Activated CD8-positive, alpha-beta T cell treated with anti-CD3 and anti-CD28 coated beads for 36 hours (primary cell): ENCODE data around the gene NR2F6. TPM values are rescaled to one million over a fixed set of nuclear protein-coding genes. Genes with fewer than 3 reads are reported as not detected.
"Not testable (repeated sequence)": the region's sequence is repeated elsewhere in the genome, so short reads cannot be mapped to it uniquely, and the experiment has no call there.

Experiments used
- ATAC-seq: fragments of 200-7000 bp; cut with Tn5 transposase; one replicate; pipeline ENCODE4 v1.10.0; 2021; ENCODE audit warnings: mild to moderate bottlenecking, moderate library complexity
- CTCF ChIA-PET: fragments of 350-600 bp; sonication (Branson Sonifier 250); formaldehyde crosslinking; loops from one replicate; lab custom pipeline; 2021; ENCODE audit warnings: antibody characterized with exemption; lab: Charles Lee
- POLR2A ChIA-PET: fragments of 350-600 bp; sonication (Branson Sonifier 250); formaldehyde crosslinking; loops from one replicate; lab custom pipeline; 2021; ENCODE audit warnings: antibody characterized with exemption; lab: Charles Lee
- DNase-seq: peaks from one replicate; pipeline ENCODE4 v3.0.0-alpha.2; 2020
- H3K27ac Mint-ChIP-seq: one replicate; pipeline ENCODE4 v1.8.0; 2021; ENCODE audit warnings: mild to moderate bottlenecking, mixed read lengths
- H3K27me3 Mint-ChIP-seq: one replicate; pipeline ENCODE4 v1.8.0; 2021; ENCODE audit warnings: mixed read lengths
- H3K36me3 Mint-ChIP-seq: one replicate; pipeline ENCODE4 v1.8.0; 2021; ENCODE audit warnings: low read depth, mixed read lengths
- H3K4me1 Mint-ChIP-seq: one replicate; pipeline ENCODE4 v1.8.0; 2021; ENCODE audit warnings: low read depth, mixed read lengths
- H3K4me3 Mint-ChIP-seq: one replicate; pipeline ENCODE4 v1.8.0; 2021; ENCODE audit warnings: mild to moderate bottlenecking, moderate library complexity, mixed read lengths
- H3K9me3 Mint-ChIP-seq: one replicate; pipeline ENCODE4 v1.8.0; 2021; ENCODE audit warnings: mixed read lengths
- intact Hi-C: fragments of 100-400 bp; cut with micrococcal nuclease; formaldehyde crosslinking; loops from one replicate; pipeline ENCODE4 v1.10.0; 2022
- total RNA-seq, 2 experiments: library from RNA; stranded (reverse); gene quantifications; one replicate each; pipeline ENCODE4 v1.2.3, GENCODE V29; 2021
- TF ChIP-seq, protein P1 (sequence below): fragments of 200-600 bp; IDR thresholded peaks from one replicate; pipeline ENCODE4 v1.8.0; 2022; ENCODE audit warnings: antibody characterized with exemption, mild to moderate bottlenecking

NR2F6 gene
- total RNA-seq, 2 experiments from 2014 or later: 7.0 TPM

DNA sequence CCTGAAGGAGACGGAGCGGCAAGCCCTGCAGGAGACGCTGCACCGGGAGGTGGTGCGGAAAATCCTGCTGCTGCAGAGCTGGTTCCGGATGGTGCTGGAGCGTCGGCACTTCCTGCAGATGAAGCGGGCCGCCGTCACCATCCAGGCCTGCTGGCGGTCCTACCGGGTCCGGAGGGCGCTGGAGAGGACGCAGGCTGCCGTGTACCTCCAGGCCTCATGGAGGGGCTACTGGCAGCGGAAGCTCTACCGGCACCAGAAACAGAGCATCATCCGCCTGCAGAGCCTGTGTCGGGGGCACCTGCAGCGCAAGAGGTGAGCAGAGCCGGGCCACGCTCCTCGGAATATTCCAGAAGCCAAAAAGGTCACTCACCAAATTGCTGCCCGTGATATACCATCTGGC is 53.0 kb downstream of the NR2F6 start:
- ChIA-PET POLR2A (interaction anchor here (0.7 to 1.7 kb wide), 3 partner anchors 8 to 33 kb away, joined by 3 to 4 read pairs (median 3); partner anchors contain the start of gene OCEL1), CTCF (no interaction called here)
- Mint-ChIP-seq H3K9me3 (no peaks in the 10 kb centered on the region), H3K27me3 (no peaks in the 10 kb centered on the region), H3K4me3 (no peak overlapping the region), H3K27ac (no peak overlapping the region), H3K4me1 (no peaks in the 10 kb centered on the region), H3K36me3 (peaks cover 35% of the 10 kb centered on the region)
- intact Hi-C loops: no loop called here
- ATAC-seq (no peak), DNase-seq (no peak)
- TF ChIP-seq, protein P1, sequence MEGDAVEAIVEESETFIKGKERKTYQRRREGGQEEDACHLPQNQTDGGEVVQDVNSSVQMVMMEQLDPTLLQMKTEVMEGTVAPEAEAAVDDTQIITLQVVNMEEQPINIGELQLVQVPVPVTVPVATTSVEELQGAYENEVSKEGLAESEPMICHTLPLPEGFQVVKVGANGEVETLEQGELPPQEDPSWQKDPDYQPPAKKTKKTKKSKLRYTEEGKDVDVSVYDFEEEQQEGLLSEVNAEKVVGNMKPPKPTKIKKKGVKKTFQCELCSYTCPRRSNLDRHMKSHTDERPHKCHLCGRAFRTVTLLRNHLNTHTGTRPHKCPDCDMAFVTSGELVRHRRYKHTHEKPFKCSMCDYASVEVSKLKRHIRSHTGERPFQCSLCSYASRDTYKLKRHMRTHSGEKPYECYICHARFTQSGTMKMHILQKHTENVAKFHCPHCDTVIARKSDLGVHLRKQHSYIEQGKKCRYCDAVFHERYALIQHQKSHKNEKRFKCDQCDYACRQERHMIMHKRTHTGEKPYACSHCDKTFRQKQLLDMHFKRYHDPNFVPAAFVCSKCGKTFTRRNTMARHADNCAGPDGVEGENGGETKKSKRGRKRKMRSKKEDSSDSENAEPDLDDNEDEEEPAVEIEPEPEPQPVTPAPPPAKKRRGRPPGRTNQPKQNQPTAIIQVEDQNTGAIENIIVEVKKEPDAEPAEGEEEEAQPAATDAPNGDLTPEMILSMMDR: no peak

DNA sequence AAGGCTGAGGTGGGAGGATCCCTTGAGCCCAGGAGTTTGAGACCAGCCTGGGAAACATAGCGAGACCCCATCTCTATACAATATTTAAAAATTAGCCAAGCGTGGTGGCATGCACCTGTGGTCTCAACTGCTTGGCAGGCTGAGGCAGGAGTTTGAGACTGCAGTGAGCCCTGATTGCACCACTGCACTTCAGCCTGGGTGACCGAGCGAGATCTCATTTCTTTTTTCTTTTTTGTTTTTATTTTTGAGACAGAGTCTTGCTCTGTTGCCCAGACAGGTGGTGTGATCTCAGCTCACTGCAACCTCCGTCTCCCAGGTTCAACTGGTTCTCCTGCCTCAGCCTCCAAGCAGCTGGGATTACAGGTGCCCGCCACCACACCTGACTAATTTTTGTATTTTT is 54.0 kb downstream of the NR2F6 start:
- peaks cover 36% of the 10 kb centered on the region for H3K36me3 Mint-ChIP-seq
- H3K4me3 Mint-ChIP-seq, DNase-seq, intact Hi-C loops, H3K9me3 Mint-ChIP-seq, H3K27ac Mint-ChIP-seq, H3K27me3 Mint-ChIP-seq, H3K4me1 Mint-ChIP-seq, CTCF ChIA-PET, ATAC-seq: not testable (repeated sequence)
- POLR2A ChIA-PET: interaction anchor here (1.7 kb wide), 1 partner anchor 9 kb away, joined by 3 read pairs; no protein-coding TSS in a partner anchor

DNA sequence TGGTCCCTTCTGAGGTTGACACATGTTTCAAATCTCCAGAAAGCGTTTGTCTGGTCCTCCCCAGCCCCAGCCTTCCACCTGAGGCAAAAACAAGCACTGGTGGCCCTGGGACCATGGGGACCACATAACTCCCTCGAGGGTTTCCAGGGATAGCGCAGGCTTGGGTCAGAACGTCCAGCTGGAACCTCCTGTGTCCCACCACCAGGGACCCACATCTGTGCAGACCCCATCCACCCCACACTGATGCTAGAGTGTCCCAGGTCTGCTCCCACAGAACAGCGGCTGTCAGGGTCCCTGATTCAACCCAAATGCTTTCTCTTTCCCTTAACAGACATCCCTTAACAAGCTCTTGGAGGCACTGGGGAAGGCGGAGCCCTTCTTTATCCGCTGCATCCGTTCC is 60.1 kb downstream of the NR2F6 start:
- ChIA-PET POLR2A (interaction anchor here (3.3 kb wide), 1 partner anchor 109 kb away, joined by 13 read pairs; no protein-coding TSS in a partner anchor), CTCF (interaction anchor here (0.6 kb wide), 1 partner anchor 20 kb away, joined by 3 read pairs; no protein-coding TSS in a partner anchor)
- DNase-seq (no peak), ATAC-seq (no peak)
- intact Hi-C loops: no loop called here
- peaks cover 20% of the 10 kb centered on the region for H3K4me1 Mint-ChIP-seq
- H3K27ac Mint-ChIP-seq: no peak overlapping the region
- H3K9me3 Mint-ChIP-seq: no peaks in the 10 kb centered on the region
- no peak overlapping the region for H3K4me3 Mint-ChIP-seq
- H3K36me3 Mint-ChIP-seq: peaks cover 36% of the 10 kb centered on the region
- TF ChIP-seq, protein P1: no peak
- no peaks in the 10 kb centered on the region for H3K27me3 Mint-ChIP-seq

DNA sequence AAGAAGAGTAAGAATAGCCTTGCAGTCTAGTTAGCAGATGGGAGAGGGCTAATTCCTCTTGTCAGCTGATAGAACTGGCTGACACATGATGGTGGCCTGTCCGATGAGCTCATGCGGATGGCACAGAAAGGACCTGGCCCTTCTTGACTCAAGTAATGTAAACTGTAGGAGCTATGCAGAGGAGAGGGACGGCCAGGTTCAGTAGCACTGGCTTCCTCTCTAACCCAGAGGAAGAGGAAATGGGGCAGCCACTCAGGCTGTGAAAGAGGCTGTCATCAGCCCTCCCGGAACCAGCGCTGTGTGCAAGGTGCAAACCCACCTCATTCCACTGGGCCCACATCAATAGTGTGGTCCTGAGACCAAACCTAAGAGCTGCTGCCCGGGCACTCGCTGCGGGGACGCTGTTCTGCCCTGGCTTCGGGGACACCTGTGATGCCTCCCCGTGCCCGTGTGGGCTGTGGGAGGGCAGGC is 61.3 kb downstream of the NR2F6 start:
- H3K36me3 Mint-ChIP-seq: peaks cover 36% of the 10 kb centered on the region

DNA sequence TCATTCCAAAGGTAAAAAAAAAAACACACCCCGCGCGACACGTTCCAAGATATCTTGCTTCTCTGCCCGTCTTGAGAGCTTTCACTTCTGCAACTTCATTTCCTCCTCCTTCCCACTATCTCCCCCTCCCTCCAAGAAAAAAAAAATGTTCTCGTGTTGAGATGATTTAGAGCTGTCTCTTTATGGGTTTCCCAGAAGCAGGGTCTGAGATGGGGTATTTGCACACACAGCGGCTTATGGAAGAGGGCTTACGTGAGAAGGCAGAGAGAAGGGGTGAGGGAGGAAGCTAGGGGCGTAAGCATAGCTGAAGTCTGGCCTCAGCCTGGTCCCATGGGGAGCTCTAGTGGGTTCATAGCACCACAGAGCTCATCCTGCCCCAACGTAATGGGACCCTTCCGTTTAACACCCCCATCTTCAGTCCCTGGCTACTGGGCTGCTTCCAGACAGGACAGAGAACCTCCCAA is 61.8 kb downstream of the NR2F6 start:
- ChIA-PET POLR2A (interaction anchor here (0.7 to 3.3 kb wide), 10 partner anchors 10 to 227 kb away, joined by 3 to 13 read pairs (median 4); partner anchors contain the start of gene OCEL1), CTCF (interaction anchor here (0.6 to 2.9 kb wide), 5 partner anchors 8 to 117 kb away, joined by 3 to 13 read pairs (median 4); no protein-coding TSS in a partner anchor)
- Mint-ChIP-seq H3K36me3 (peaks cover 33% of the 10 kb centered on the region), H3K27me3 (no peaks in the 10 kb centered on the region), H3K27ac (peak overlapping the region; percentile 97), H3K9me3 (no peaks in the 10 kb centered on the region), H3K4me3 (peak overlapping the region; percentile 72), H3K4me1 (peaks cover 20% of the 10 kb centered on the region)
- peak; percentile 42 for DNase-seq
- ATAC-seq: peak; percentile 67
- intact Hi-C loops: no loop called here
- TF ChIP-seq, protein P1: no peak

More for the DNA sequence above, 61.3 kb downstream of the NR2F6 start:
- no peaks in the 10 kb centered on the region for H3K9me3 Mint-ChIP-seq
- DNase-seq: peak; percentile 72
- H3K27me3 Mint-ChIP-seq: no peaks in the 10 kb centered on the region
- ChIA-PET CTCF (interaction anchor here (0.6 to 2.9 kb wide), 3 partner anchors 9 to 117 kb away, joined by 3 to 13 read pairs (median 4); no protein-coding TSS in a partner anchor), POLR2A (interaction anchor here (0.7 to 3.3 kb wide), 10 partner anchors 11 to 226 kb away, joined by 3 to 13 read pairs (median 4); partner anchors contain the start of gene OCEL1)
- ATAC-seq: peak; percentile 82
- peaks cover 20% of the 10 kb centered on the region for H3K4me1 Mint-ChIP-seq
- H3K27ac Mint-ChIP-seq: peak overlapping the region; percentile 97
- H3K4me3 Mint-ChIP-seq: peak overlapping the region; percentile 72
- TF ChIP-seq, protein P1: no peak
- intact Hi-C loops: no loop called here
